PC-3 (cell line): Measurements from ENCODE around the gene ALKBH3.

Experiments used
- CTCF ChIP-seq: fragments of 300-600 bp; sonication (generic); conservative IDR thresholded peaks from 2 replicates; pipeline ENCODE4 v1.5.1; 2017; ENCODE audit warnings: antibody characterized with exemption, low read depth, mild to moderate bottlenecking, low read length
- EZH2phosphoT487 ChIP-seq: fragments of 300-600 bp; sonication (generic); IDR thresholded peaks from 2 replicates; pipeline ENCODE4 v1.6.1; 2018; ENCODE audit warnings: mild to moderate bottlenecking, antibody characterized with exemption, low read length, borderline replicate concordance

- TF ChIP-seq CTCF (no peak), EZH2phosphoT487 (no peak)
Observed at GRCh38 chr11:43941257-43941994, 60.8 kb downstream of the ALKBH3 start.
